BE2C (cell line): ENCODE results near the gene TOMM7.
"Not testable (repeated sequence)": the region's sequence is repeated elsewhere in the genome, so short reads cannot be mapped to it uniquely, and the experiment has no call there.

Experiments
- DNase-seq: peaks from one replicate; pipeline ENCODE4 v3.0.0-alpha.2; 2020
- H3K27me3 ChIP-seq: fragments of 250-450 bp; sonication (Bioruptor Pico); 2 replicates; pipeline ENCODE4 v1.5.1; 2020; ENCODE audit warnings: mild to moderate bottlenecking
- H3K36me3 ChIP-seq: fragments of 250-450 bp; sonication (Bioruptor Pico); 2 replicates; pipeline ENCODE4 v1.5.1; 2020; ENCODE audit warnings: mild to moderate bottlenecking
- H3K4me1 ChIP-seq: fragments of 250-450 bp; sonication (Bioruptor Pico); 2 replicates; pipeline ENCODE4 v1.5.1; 2020
- H3K4me3 ChIP-seq: 2 replicates; pipeline ENCODE4 v1.5.1; 2011; ENCODE audit warnings: low read depth, low read length
- H3K9me3 ChIP-seq: fragments of 250-450 bp; sonication (Bioruptor Pico); 2 replicates; pipeline ENCODE4 v1.5.1; 2020
- TF ChIP-seq, protein P1 (sequence below): IDR thresholded peaks from 2 replicates; pipeline ENCODE4 v1.5.1; 2012; ENCODE audit warnings: mild to moderate bottlenecking, low read depth, low read length

Gene TOMM7

GRCh38 chr7:22810843-22811242, 11.8 kb downstream of the TOMM7 start:
- Histone ChIP-seq H3K9me3 (no peaks in the 10 kb centered on the region), H3K4me1 (no peaks in the 10 kb centered on the region), H3K36me3 (peaks cover 12% of the 10 kb centered on the region), H3K27me3 (no peaks in the 10 kb centered on the region), H3K4me3 (no peak overlapping the region)
- DNase-seq = no peak
- TF ChIP-seq, protein P1, sequence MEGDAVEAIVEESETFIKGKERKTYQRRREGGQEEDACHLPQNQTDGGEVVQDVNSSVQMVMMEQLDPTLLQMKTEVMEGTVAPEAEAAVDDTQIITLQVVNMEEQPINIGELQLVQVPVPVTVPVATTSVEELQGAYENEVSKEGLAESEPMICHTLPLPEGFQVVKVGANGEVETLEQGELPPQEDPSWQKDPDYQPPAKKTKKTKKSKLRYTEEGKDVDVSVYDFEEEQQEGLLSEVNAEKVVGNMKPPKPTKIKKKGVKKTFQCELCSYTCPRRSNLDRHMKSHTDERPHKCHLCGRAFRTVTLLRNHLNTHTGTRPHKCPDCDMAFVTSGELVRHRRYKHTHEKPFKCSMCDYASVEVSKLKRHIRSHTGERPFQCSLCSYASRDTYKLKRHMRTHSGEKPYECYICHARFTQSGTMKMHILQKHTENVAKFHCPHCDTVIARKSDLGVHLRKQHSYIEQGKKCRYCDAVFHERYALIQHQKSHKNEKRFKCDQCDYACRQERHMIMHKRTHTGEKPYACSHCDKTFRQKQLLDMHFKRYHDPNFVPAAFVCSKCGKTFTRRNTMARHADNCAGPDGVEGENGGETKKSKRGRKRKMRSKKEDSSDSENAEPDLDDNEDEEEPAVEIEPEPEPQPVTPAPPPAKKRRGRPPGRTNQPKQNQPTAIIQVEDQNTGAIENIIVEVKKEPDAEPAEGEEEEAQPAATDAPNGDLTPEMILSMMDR = no peak

- Histone ChIP-seq H3K27me3 (no peaks in the 10 kb centered on the region), H3K9me3 (no peaks in the 10 kb centered on the region), H3K4me1 (no peaks in the 10 kb centered on the region), H3K4me3 (no peak overlapping the region), H3K36me3 (peaks cover 12% of the 10 kb centered on the region)
- DNase-seq = no peak
- TF ChIP-seq, protein P1 = no peak
These were observed 12.6 kb downstream of the TOMM7 start for GRCh38 chr7:22809902-22810642.

DNA sequence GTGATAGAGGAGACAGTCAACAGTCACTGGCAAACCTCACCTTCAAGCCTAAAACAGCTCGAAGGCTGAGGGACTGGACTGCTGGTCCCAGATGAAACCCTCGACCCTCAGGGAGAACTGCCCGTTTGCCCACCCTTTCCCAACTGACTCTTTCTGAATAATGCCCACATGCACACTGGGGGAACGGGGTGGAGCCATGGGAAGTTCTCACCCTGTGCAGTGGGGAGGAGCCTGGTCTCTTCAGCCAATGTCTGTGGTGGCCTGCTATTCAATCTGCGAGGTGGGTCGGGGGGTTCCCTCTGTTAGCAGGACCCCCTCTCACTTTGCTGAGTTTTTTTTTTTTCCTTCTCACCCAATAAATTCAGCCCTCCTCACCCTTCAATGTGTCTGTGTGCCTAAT, 14.5 kb downstream of the TOMM7 start:
- TF ChIP-seq, protein P1 = no peak
- no peak overlapping the region for H3K4me3 ChIP-seq
- no peaks in the 10 kb centered on the region for H3K4me1 ChIP-seq
- no peaks in the 10 kb centered on the region for H3K9me3 ChIP-seq
- DNase-seq = no peak
- H3K36me3 ChIP-seq = peaks cover 12% of the 10 kb centered on the region
- H3K27me3 ChIP-seq = no peaks in the 10 kb centered on the region

- no peaks in the 10 kb centered on the region for H3K4me1 ChIP-seq
- H3K4me3 ChIP-seq = no peak overlapping the region
- TF ChIP-seq, protein P1 = no peak
- no peaks in the 10 kb centered on the region for H3K27me3 ChIP-seq
- no peak for DNase-seq
- H3K9me3 ChIP-seq = no peaks in the 10 kb centered on the region
- H3K36me3 ChIP-seq = peaks cover under 1% of the 10 kb centered on the region; the same call in 1 of the 2 replicates
These were observed 15.9 kb downstream of the TOMM7 start for GRCh38 chr7:22806752-22807151.

GRCh38 chr7:22805227-22805626, 17.4 kb downstream of the TOMM7 start:
- H3K9me3 ChIP-seq = no peaks in the 10 kb centered on the region
- H3K4me3 ChIP-seq = no peak overlapping the region
- TF ChIP-seq, protein P1 = no peak
- H3K4me1 ChIP-seq = no peaks in the 10 kb centered on the region
- DNase-seq = no peak
- H3K36me3 ChIP-seq = no peaks in the 10 kb centered on the region
- no peaks in the 10 kb centered on the region for H3K27me3 ChIP-seq

- not testable (repeated sequence) for H3K27me3 ChIP-seq, DNase-seq, H3K4me3 ChIP-seq, H3K4me1 ChIP-seq, H3K36me3 ChIP-seq, H3K9me3 ChIP-seq
These were observed 19.8 kb downstream of the TOMM7 start for GRCh38 chr7:22802831-22803230.
